A673 (cell line): ENCODE data around the gene PDGFD. TPM values are rescaled to one million over a fixed set of nuclear protein-coding genes. Genes with fewer than 3 reads are reported as not detected.

Experiments
- BruUV-seq: library from RNA; stranded (reverse); fragments of 400-500 nt; replicated peaks from 2 replicates; lab custom pipeline; 2021; lab: Mats Ljungman, UMichigan
- CTCF ChIA-PET: fragments of 300-600 bp; sonication (Branson Sonifier 250); formaldehyde crosslinking; loops from one replicate; lab custom pipeline; 2022; ENCODE audit warnings: antibody characterized with exemption; lab: Charles Lee
- POLR2A ChIA-PET: fragments of 300-600 bp; sonication (Branson Sonifier 250); formaldehyde crosslinking; loops from one replicate; lab custom pipeline; 2022; ENCODE audit warnings: antibody characterized with exemption; ENCODE audit not compliant: low non-redundant PET; lab: Charles Lee
- DNase-seq: peaks from one replicate; pipeline ENCODE4 v3.0.0-alpha.2; 2015; ENCODE audit warnings: low spot score
- H3K27ac ChIP-seq: fragments of 200-600 bp; sonication (generic); 2 replicates; pipeline ENCODE4 v1.5.1; 2016; ENCODE audit warnings: mixed run types, low read depth, mild to moderate bottlenecking, mixed read lengths, antibody characterized with exemption, low read length; ENCODE audit not compliant: poor library complexity, severe bottlenecking
- H3K27me3 ChIP-seq: fragments of 200-600 bp; sonication (generic); replicated peaks from 2 replicates; pipeline ENCODE4 v1.6.1; 2017; ENCODE audit warnings: mixed run types, low read depth, mild to moderate bottlenecking, mixed read lengths, antibody characterized with exemption, low read length; ENCODE audit not compliant: insufficient read depth, poor library complexity
- H3K36me3 ChIP-seq: fragments of 200-600 bp; sonication (generic); 2 replicates; pipeline ENCODE4 v1.6.1; 2016; ENCODE audit warnings: mixed run types, mild to moderate bottlenecking, mixed read lengths, antibody characterized with exemption, low read length; ENCODE audit not compliant: insufficient read depth, poor library complexity, severe bottlenecking
- H3K4me1 ChIP-seq: fragments of 200-600 bp; sonication (generic); 2 replicates; pipeline ENCODE4 v1.6.1; 2017; ENCODE audit warnings: mixed run types, mild to moderate bottlenecking, mixed read lengths, antibody characterized with exemption, low read length; ENCODE audit not compliant: insufficient read depth, poor library complexity, severe bottlenecking
- H3K4me3 ChIP-seq: fragments of 200-600 bp; sonication (generic); 2 replicates; pipeline ENCODE4 v1.5.1; 2016; ENCODE audit warnings: low read depth, mixed run types, mild to moderate bottlenecking, mixed read lengths, low read length; ENCODE audit not compliant: poor library complexity, severe bottlenecking
- H3K9me3 ChIP-seq: fragments of 200-600 bp; sonication (generic); 2 replicates; pipeline ENCODE4 v1.6.1; 2016; ENCODE audit warnings: mixed run types, low read depth, mild to moderate bottlenecking, mixed read lengths, antibody characterized with exemption, low read length; ENCODE audit not compliant: poor library complexity, severe bottlenecking
- CTCF ChIP-seq: fragments of 300-800, 200-600 bp; sonication (generic); conservative IDR thresholded peaks from 2 replicates; pipeline ENCODE4 v1.5.1; 2017; ENCODE audit warnings: low read depth, mild to moderate bottlenecking, antibody characterized with exemption, low read length, moderate library complexity, mixed read lengths
- EZH2 ChIP-seq: fragments of 200-600 bp; sonication (generic); IDR thresholded peaks from 2 replicates; pipeline ENCODE4 v1.6.1; 2017; ENCODE audit warnings: borderline replicate concordance, low read depth, mild to moderate bottlenecking, mixed read lengths, antibody characterized with exemption, low read length; ENCODE audit not compliant: poor library complexity, severe bottlenecking
- intact Hi-C: fragments of 100-400 bp; cut with micrococcal nuclease; formaldehyde crosslinking; loops from one replicate; pipeline ENCODE4 v1.10.0; 2022; ENCODE audit not compliant: unreplicated experiment
- total RNA-seq: library from RNA; stranded (reverse); gene quantifications from 2 replicates; pipeline ENCODE4 v1.2.3, GENCODE V29; 2021

PDGFD gene
- total RNA-seq, 1 experiment from 2014 or later = 6.1 TPM

- no TSS peak for BruUV-seq
- POLR2A ChIA-PET = no interaction called here
- Histone ChIP-seq H3K4me1 (peaks cover 7% of the 10 kb centered on the region), H3K9me3 (no peaks in the 10 kb centered on the region), H3K4me3 (no peak overlapping the region), H3K27me3 (no peaks in the 10 kb centered on the region), H3K27ac (no peak overlapping the region), H3K36me3 (no peaks in the 10 kb centered on the region)
- CTCF ChIA-PET = no interaction called here
- peak; percentile 70 for DNase-seq
- intact Hi-C loops = no loop called here
- TF ChIP-seq EZH2 = no peak
These were observed 73.2 kb downstream of the PDGFD start for GRCh38 chr11:104090767-104091166.

GRCh38 chr11:104089481-104089880, 74.5 kb downstream of the PDGFD start:
- CTCF ChIA-PET = no interaction called here
- Histone ChIP-seq H3K27me3 (no peaks in the 10 kb centered on the region), H3K4me1 (peaks cover 3% of the 10 kb centered on the region), H3K36me3 (no peaks in the 10 kb centered on the region), H3K4me3 (no peak overlapping the region), H3K9me3 (no peaks in the 10 kb centered on the region), H3K27ac (no peak overlapping the region)
- intact Hi-C loops = no loop called here
- no peak for DNase-seq
- TF ChIP-seq CTCF = no peak
- no peak for TF ChIP-seq EZH2
- BruUV-seq = no TSS peak
- POLR2A ChIA-PET = no interaction called here

DNA sequence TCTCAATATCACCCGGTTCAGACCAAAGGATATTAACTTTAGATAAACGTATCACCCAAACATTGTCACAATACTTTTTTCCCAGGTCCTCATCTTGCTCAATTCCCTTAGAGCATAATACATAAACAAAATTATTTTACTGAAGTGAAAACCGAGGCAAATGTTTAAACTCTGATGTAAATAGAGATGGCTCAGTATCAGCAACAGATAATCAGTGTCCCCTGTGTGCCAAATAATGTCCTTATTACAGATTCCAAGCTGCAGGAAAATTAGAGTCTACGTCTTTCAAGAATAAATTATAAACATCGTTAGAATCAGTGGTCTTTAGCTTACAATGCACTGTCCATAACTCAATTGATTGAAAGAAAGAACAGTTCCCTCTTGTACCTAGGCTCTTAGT, 77.3 kb downstream of the PDGFD start:
- Histone ChIP-seq H3K27ac (no peak overlapping the region), H3K27me3 (no peaks in the 10 kb centered on the region), H3K4me1 (peaks cover under 1% of the 10 kb centered on the region), H3K36me3 (no peaks in the 10 kb centered on the region), H3K9me3 (no peaks in the 10 kb centered on the region), H3K4me3 (no peak overlapping the region)
- no peak for DNase-seq
- BruUV-seq = no TSS peak
- ChIA-PET CTCF (interaction anchor here (0.7 kb wide), 1 partner anchor 545 kb away, joined by 8 read pairs; no protein-coding TSS in a partner anchor), POLR2A (interaction anchor here (0.6 to 0.7 kb wide), 2 partner anchors 190 to 209 kb away, joined by 5 to 8 read pairs; no protein-coding TSS in a partner anchor)
- intact Hi-C loops = no loop called here
- no peak for TF ChIP-seq EZH2
- TF ChIP-seq CTCF = no peak

DNA sequence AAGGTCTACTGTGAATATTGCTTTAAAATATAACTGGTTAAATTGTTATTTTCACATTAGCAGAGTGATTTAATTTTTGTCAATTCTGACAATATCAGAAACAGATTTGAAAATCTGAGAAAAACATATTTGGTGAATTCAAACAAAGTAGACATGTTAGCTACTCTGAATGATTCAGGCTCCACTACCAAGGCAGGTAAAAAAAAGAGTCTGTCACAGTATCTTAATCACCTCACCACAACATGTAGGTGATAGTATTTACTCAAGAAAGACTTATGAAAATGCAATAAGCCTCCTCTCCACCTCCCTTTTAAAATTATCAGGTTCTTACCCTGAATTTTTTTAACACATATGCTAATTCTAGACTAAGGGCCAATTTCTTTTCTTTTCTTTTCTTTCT, 85.0 kb downstream of the PDGFD start:
- H3K27me3 ChIP-seq = no peaks in the 10 kb centered on the region
- no peak overlapping the region for H3K27ac ChIP-seq
- H3K9me3 ChIP-seq = no peaks in the 10 kb centered on the region
- no peak for TF ChIP-seq EZH2
- TF ChIP-seq CTCF = no peak
- no peaks in the 10 kb centered on the region for H3K36me3 ChIP-seq
- no peak overlapping the region for H3K4me3 ChIP-seq
- ChIA-PET POLR2A (no interaction called here), CTCF (no interaction called here)
- DNase-seq = no peak
- no peaks in the 10 kb centered on the region for H3K4me1 ChIP-seq
- no TSS peak for BruUV-seq
- intact Hi-C loops = no loop called here
